ENCODE data around the gene TNFRSF18. TPM values are rescaled to one million over a fixed set of nuclear protein-coding genes. Genes with fewer than 3 reads are reported as not detected.
A peak's percentile ranks its signal among the peaks of the same experiment; 100 is the strongest.

Gene TNFRSF18
- total RNA-seq, 2 donors from 2014 or later = 0.95 to 1.7 TPM

DNA sequence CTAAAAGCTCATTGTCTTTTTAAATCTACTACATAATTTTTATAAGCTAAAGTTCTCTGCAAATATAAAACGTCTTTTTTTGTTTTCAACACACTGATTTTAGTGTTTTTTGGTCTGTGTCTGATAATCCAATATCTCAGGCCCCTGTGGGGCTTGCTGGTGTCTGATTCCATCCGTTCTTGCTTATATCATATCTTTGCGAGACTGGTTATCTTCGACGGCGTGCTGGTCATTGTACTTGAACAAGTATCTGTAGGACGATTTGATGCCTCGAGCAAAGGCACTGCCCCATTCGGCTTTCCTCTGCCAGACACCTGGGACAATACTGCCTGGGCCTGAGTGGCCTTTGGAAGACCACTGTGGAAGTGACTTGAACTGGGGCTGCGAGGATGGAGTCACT is 51.1 kb downstream of the TNFRSF18 start:
- Mint-ChIP-seq H3K9me3 (peaks cover 23% of the 10 kb centered on the region), H3K4me1 (no peaks in the 10 kb centered on the region), H3K4me3 (no peak overlapping the region), H3K27ac (no peak overlapping the region), H3K27me3 (ENCODE audit: insufficient read depth) (peaks cover 21% of the 10 kb centered on the region), H3K36me3 (ENCODE audit: low read depth) (no peaks in the 10 kb centered on the region)
- no peaks in the 10 kb centered on the region for H3K36me3 ChIP-seq (ENCODE audit: control insufficient read depth, insufficient read depth, low read length)
- peaks cover 13% of the 10 kb centered on the region for H3K9me3 ChIP-seq (ENCODE audit: control insufficient read depth, low read length)
- no peak overlapping the region for H3K4me3 ChIP-seq (ENCODE audit: low read length)
- DNase-seq = no peak
- TF ChIP-seq, protein P1, sequence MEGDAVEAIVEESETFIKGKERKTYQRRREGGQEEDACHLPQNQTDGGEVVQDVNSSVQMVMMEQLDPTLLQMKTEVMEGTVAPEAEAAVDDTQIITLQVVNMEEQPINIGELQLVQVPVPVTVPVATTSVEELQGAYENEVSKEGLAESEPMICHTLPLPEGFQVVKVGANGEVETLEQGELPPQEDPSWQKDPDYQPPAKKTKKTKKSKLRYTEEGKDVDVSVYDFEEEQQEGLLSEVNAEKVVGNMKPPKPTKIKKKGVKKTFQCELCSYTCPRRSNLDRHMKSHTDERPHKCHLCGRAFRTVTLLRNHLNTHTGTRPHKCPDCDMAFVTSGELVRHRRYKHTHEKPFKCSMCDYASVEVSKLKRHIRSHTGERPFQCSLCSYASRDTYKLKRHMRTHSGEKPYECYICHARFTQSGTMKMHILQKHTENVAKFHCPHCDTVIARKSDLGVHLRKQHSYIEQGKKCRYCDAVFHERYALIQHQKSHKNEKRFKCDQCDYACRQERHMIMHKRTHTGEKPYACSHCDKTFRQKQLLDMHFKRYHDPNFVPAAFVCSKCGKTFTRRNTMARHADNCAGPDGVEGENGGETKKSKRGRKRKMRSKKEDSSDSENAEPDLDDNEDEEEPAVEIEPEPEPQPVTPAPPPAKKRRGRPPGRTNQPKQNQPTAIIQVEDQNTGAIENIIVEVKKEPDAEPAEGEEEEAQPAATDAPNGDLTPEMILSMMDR (conservative IDR thresholded peaks at IDR 0.05) = no peak
- H3K9ac ChIP-seq (ENCODE audit: extremely low read depth, low read length, poor library complexity, severe bottlenecking) = no peak overlapping the region
- peaks cover 4% of the 10 kb centered on the region for H3K4me1 ChIP-seq (ENCODE audit: control insufficient read depth, insufficient read depth, low read length)
- no peak overlapping the region for H3K27ac ChIP-seq (ENCODE audit: low read depth, low read length)
- no peaks in the 10 kb centered on the region for H3K27me3 ChIP-seq (ENCODE audit: control insufficient read depth, insufficient read depth, low read length, poor library complexity, severe bottlenecking)
- 86 to 90% methylated on average over 10 of the region's 10 CpGs for WGBS, 2 experiments (ENCODE audit: insufficient coverage in 1 of 2, insufficient read length in 1 of 2)

DNA sequence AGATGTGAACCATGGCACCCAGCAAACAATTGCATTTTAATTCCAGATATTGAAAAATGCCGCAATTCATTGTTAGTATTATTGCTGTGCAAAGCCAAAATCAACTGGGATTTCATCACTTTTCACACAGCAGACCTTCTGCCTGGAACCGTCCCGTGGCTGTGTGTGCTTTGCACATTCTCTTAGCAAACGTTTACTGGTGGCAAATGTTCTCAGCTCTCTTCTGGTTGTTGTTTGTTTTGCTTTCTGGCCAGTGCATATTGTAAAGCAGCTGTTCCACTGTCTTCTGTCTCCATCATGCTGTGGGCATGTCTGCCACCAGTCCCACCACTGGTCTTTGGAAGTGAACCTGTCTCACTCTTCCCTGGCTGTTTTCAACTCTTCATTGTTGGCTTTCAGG is 52.5 kb downstream of the TNFRSF18 start:
- WGBS, 2 experiments (ENCODE audit: insufficient coverage in 1 of 2, insufficient read length in 1 of 2) = 85 to 90% methylated on average over 4 of the region's 4 CpGs
- Histone ChIP-seq H3K36me3 (ENCODE audit: control insufficient read depth, insufficient read depth, low read length) (no peaks in the 10 kb centered on the region), H3K4me1 (ENCODE audit: control insufficient read depth, insufficient read depth, low read length) (peaks cover 4% of the 10 kb centered on the region), H3K27ac (ENCODE audit: low read depth, low read length) (no peak overlapping the region), H3K9ac (ENCODE audit: extremely low read depth, low read length, poor library complexity, severe bottlenecking) (no peak overlapping the region), H3K27me3 (ENCODE audit: control insufficient read depth, insufficient read depth, low read length, poor library complexity, severe bottlenecking) (no peaks in the 10 kb centered on the region), H3K4me3 (ENCODE audit: low read length) (no peak overlapping the region), H3K9me3 (ENCODE audit: control insufficient read depth, low read length) (peaks cover 13% of the 10 kb centered on the region)
- H3K4me3 Mint-ChIP-seq = no peak overlapping the region
- no peaks in the 10 kb centered on the region for H3K4me1 Mint-ChIP-seq
- H3K36me3 Mint-ChIP-seq (ENCODE audit: low read depth) = no peaks in the 10 kb centered on the region
- DNase-seq = no peak
- H3K27me3 Mint-ChIP-seq (ENCODE audit: insufficient read depth) = peaks cover 21% of the 10 kb centered on the region
- H3K9me3 Mint-ChIP-seq = peaks cover 23% of the 10 kb centered on the region
- H3K27ac Mint-ChIP-seq = no peak overlapping the region
- TF ChIP-seq, protein P1 (conservative IDR thresholded peaks at IDR 0.05) = no peak

Small RNA genes within 50 kb of the gene (microRNA-seq; reads per million reads assigned to microRNA genes)
- gene MIR200A (ENCODE audit: borderline microRNAs expressed) (65.7 reads per million, percentile 70 among the genes with 10 or more reads in this experiment), gene MIR200B (ENCODE audit: borderline microRNAs expressed) (749 reads per million, percentile 93 among the genes with 10 or more reads in this experiment), gene MIR429 (ENCODE audit: borderline microRNAs expressed) (123 reads per million, percentile 76 among the genes with 10 or more reads in this experiment)

Other genes with a start within 250 kb of the TNFRSF18 start
- 10 to 100 TPM; 83.5 to 97.3 TPM for gene NOC2L, start 247.3 kb downstream of the TNFRSF18 start, total RNA-seq
- gene KLHL17, start 246.0 kb downstream of the TNFRSF18 start, total RNA-seq = 10 to 100 TPM; 49.2 to 58.2 TPM
- gene PLEKHN1, start 240.1 kb downstream of the TNFRSF18 start, total RNA-seq = 1 to 10 TPM; 1.5 to 4.6 TPM
- gene PERM1, start 224.5 kb downstream of the TNFRSF18 start, total RNA-seq = not detected
- gene HES4, start 206.5 kb downstream of the TNFRSF18 start, total RNA-seq = 10 to 100 TPM; 16.1 to 19.7 TPM
- 10 to 100 TPM; 46.6 to 48.4 TPM for gene ISG15, start 193.1 kb downstream of the TNFRSF18 start, total RNA-seq
- gene AGRN, start 186.5 kb downstream of the TNFRSF18 start, total RNA-seq = 100 to 1,000 TPM; 269 to 288 TPM
- gene RNF223, start 132.3 kb downstream of the TNFRSF18 start, total RNA-seq = not detected
- gene C1orf159, start 90.5 kb downstream of the TNFRSF18 start, total RNA-seq = 10 to 100 TPM; 23.1 to 29.5 TPM
- gene TTLL10, start 32.7 kb downstream of the TNFRSF18 start, total RNA-seq = 1 to 10 TPM in 1 of 2 donors, under 1 TPM in 1; 0.93 to 1.2 TPM
- under 1 TPM in 1 of 2 donors, not detected in 1; 0.20 TPM for gene TNFRSF4, start 7.6 kb upstream of the TNFRSF18 start, total RNA-seq
- gene SDF4, start 25.4 kb upstream of the TNFRSF18 start, total RNA-seq = 10 to 100 TPM; 85.9 to 95.6 TPM
- 10 to 100 TPM; 24.8 to 31.5 TPM for gene B3GALT6, start 25.6 kb upstream of the TNFRSF18 start, total RNA-seq
- 10 to 100 TPM in 1 of 2 donors, 1 to 10 TPM in 1; 8.1 to 13.5 TPM for gene C1QTNF12, start 40.1 kb upstream of the TNFRSF18 start, total RNA-seq
- gene UBE2J2, start 67.3 kb upstream of the TNFRSF18 start, total RNA-seq = 10 to 100 TPM; 69.9 to 72.7 TPM
- gene SCNN1D, start 73.8 kb upstream of the TNFRSF18 start, total RNA-seq = 1 to 10 TPM; 5.4 TPM
- gene ACAP3, start 101.3 kb upstream of the TNFRSF18 start, total RNA-seq = 10 to 100 TPM; 36.8 to 43.5 TPM
- gene PUSL1, start 102.0 kb upstream of the TNFRSF18 start, total RNA-seq = 10 to 100 TPM; 21.7 to 23.8 TPM
- gene INTS11, start 118.1 kb upstream of the TNFRSF18 start, total RNA-seq = 100 to 1,000 TPM; 146 to 153 TPM
- gene CPTP, start 118.2 kb upstream of the TNFRSF18 start, total RNA-seq = 10 to 100 TPM; 12.0 to 13.6 TPM
- gene TAS1R3, start 124.7 kb upstream of the TNFRSF18 start, total RNA-seq = under 1 TPM; 0.09 to 0.35 TPM
- gene DVL1, start 142.8 kb upstream of the TNFRSF18 start, total RNA-seq = 10 to 100 TPM; 71.9 to 73.3 TPM
- gene MXRA8, start 152.0 kb upstream of the TNFRSF18 start, total RNA-seq = 10 to 100 TPM; 28.3 to 29.2 TPM
- 100 to 1,000 TPM; 159 to 162 TPM for gene AURKAIP1, start 168.6 kb upstream of the TNFRSF18 start, total RNA-seq
- gene CCNL2, start 192.7 kb upstream of the TNFRSF18 start, total RNA-seq = 100 to 1,000 TPM; 187 to 244 TPM
- gene MRPL20, start 200.7 kb upstream of the TNFRSF18 start, total RNA-seq = 100 to 1,000 TPM; 109 to 129 TPM
- gene ANKRD65, start 214.7 kb upstream of the TNFRSF18 start, total RNA-seq = 1 to 10 TPM; 1.6 TPM
- 10 to 100 TPM; 12.7 to 17.4 TPM for gene VWA1, start 229.1 kb upstream of the TNFRSF18 start, total RNA-seq
- under 1 TPM; 0.55 TPM for gene ATAD3C, start 243.1 kb upstream of the TNFRSF18 start, total RNA-seq